ENCODE data around the gene S1PR3. TPM values are rescaled to one million over a fixed set of nuclear protein-coding genes. Genes with fewer than 3 reads are reported as not detected.

S1PR3 gene
- total RNA-seq, 4 donors from 2014 or later: 4.3 to 13.5 (median 5.6) TPM

DNA sequence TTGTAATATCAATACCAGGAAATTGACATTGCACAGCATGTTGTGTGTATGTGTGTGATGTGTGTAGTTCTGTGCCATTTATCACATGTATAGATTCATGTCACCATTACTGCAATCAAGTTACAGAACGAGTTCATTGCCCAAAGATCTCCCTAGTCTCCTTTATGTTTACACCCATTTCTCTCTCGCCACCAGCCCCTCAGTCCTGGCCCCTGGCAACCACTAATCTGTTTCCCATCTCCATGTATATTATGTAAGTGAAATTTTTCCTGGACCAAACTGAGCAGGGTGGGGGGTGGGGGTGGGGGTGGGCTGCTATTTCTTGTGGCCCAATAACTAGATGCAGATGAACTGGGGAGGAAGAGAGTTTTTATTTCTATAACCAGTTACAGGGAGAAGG lies 11.5 kb upstream of the S1PR3 start:
- Histone ChIP-seq H3K27me3 (no peaks in the 10 kb centered on the region), H3K4me3 (no peak overlapping the region), H3K36me3 (no peaks in the 10 kb centered on the region), H3K9me3 (no peaks in the 10 kb centered on the region), H3K4me1 (peaks cover 23% of the 10 kb centered on the region), H3K27ac (no peak overlapping the region)
- TF ChIP-seq, protein P1, sequence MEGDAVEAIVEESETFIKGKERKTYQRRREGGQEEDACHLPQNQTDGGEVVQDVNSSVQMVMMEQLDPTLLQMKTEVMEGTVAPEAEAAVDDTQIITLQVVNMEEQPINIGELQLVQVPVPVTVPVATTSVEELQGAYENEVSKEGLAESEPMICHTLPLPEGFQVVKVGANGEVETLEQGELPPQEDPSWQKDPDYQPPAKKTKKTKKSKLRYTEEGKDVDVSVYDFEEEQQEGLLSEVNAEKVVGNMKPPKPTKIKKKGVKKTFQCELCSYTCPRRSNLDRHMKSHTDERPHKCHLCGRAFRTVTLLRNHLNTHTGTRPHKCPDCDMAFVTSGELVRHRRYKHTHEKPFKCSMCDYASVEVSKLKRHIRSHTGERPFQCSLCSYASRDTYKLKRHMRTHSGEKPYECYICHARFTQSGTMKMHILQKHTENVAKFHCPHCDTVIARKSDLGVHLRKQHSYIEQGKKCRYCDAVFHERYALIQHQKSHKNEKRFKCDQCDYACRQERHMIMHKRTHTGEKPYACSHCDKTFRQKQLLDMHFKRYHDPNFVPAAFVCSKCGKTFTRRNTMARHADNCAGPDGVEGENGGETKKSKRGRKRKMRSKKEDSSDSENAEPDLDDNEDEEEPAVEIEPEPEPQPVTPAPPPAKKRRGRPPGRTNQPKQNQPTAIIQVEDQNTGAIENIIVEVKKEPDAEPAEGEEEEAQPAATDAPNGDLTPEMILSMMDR (IDR thresholded peaks at IDR 0.05): no peak
- TF ChIP-seq EP300 (IDR thresholded peaks at IDR 0.05) (no peak), POLR2A (IDR thresholded peaks at IDR 0.05) (no peak), POLR2AphosphoS5 (IDR thresholded peaks at IDR 0.05) (no peak)
- 85% methylated on average over 2 of the region's 2 CpGs for WGBS
- no peak for DNase-seq (ENCODE audit: low spot score in 2 of 2)

DNA sequence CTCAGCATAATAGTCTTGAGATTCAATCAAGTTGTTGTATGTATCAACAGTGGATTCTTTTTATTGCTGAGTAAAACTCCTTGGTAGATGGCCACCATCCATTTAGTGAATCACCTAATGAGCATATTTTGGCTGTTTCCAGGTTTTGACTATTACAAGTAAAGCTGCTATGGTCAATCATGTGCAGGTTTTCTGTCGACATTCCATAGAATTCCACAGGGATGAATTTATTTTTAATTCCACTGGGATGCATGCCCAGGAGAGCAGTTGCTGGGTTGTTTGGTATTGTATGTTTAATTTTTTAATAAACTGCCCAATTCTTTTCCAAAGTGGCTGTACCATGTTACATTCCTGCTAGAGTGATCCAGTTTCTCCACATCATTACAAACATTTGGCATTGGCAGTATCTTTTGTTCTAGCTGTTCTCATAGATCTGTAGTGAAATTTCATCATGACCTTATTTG lies 10.5 kb upstream of the S1PR3 start:
- H3K4me1 ChIP-seq: peaks cover 32% of the 10 kb centered on the region
- TF ChIP-seq POLR2AphosphoS5 (IDR thresholded peaks at IDR 0.05) (no peak), POLR2A (IDR thresholded peaks at IDR 0.05) (no peak), EP300 (IDR thresholded peaks at IDR 0.05) (no peak)
- TF ChIP-seq, protein P1 (IDR thresholded peaks at IDR 0.05): no peak
- no peak overlapping the region for H3K4me3 ChIP-seq
- H3K27ac ChIP-seq: peak overlapping the region; percentile 53
- no peaks in the 10 kb centered on the region for H3K27me3 ChIP-seq
- WGBS: 19% methylated on average over 1 of the region's 1 CpG
- DNase-seq (ENCODE audit: low spot score in 2 of 2): no peak
- no peaks in the 10 kb centered on the region for H3K9me3 ChIP-seq
- H3K36me3 ChIP-seq: no peaks in the 10 kb centered on the region

DNA sequence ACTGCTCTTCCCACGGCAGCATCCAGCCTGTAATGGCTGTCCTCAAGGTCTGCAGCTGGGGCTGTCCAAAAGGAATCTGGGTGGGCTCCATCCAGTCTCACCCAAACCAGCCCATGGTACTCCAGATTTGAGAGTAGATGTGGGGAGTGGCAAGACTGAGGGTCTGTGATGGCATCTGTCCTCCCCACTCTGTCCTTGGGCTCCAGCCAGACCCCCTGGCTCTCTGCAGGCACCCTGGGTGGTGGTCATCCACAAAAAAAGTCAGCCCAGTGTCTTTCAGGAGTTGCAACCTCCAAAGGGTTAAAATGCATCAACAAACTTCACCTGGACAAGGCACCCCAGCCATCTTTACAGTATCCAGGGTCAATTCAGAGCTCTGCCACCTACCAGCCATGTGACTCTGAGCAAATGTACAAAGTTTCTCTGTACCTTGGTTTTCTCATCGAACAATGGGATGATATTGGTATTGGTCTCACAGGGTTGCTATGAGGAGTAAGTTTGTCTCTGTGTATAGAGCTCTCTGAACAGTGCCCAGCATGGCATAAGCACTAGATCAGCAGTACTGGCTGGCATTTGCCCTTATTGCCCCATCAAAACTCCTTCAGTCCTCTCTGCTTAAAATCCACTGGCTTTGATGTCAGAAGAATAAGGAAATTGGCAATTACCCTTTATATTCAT lies 7.3 kb upstream of the S1PR3 start:
- no peak overlapping the region for H3K4me3 ChIP-seq
- 73% methylated on average over 2 of the region's 2 CpGs for WGBS
- DNase-seq (ENCODE audit: low spot score in 2 of 2): no peak
- H3K9me3 ChIP-seq: no peaks in the 10 kb centered on the region
- H3K36me3 ChIP-seq: no peaks in the 10 kb centered on the region
- peaks cover 31% of the 10 kb centered on the region for H3K4me1 ChIP-seq
- no peak for TF ChIP-seq EP300 (IDR thresholded peaks at IDR 0.05)
- TF ChIP-seq POLR2AphosphoS5 (IDR thresholded peaks at IDR 0.05): no peak
- no peak for TF ChIP-seq POLR2A (IDR thresholded peaks at IDR 0.05)
- TF ChIP-seq, protein P1 (IDR thresholded peaks at IDR 0.05): no peak
- no peak overlapping the region for H3K27ac ChIP-seq
- no peaks in the 10 kb centered on the region for H3K27me3 ChIP-seq

DNA sequence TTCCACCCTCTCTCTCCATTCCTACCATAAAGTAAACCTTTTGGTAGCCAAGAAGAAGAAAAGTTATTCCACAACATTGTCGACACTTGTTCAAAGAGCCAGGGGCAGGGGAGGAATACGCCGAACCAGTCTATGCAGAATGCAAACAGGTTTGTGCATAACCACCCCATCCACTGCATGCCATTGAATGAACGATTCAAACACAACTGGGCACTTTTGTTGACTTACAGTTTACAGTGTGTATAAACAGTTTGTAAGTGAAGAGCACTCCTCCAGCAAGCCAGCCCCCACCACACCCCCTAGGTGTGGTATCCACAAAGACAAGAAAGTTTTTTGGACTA lies 6.8 kb upstream of the S1PR3 start:
- TF ChIP-seq POLR2A (IDR thresholded peaks at IDR 0.05): no peak
- TF ChIP-seq POLR2AphosphoS5 (IDR thresholded peaks at IDR 0.05): peak in 2 of 3 donors; percentile 39 to 79
- TF ChIP-seq, protein P1 (IDR thresholded peaks at IDR 0.05): no peak
- no peak for TF ChIP-seq EP300 (IDR thresholded peaks at IDR 0.05)
- Histone ChIP-seq H3K27ac (peak overlapping the region; percentile 39), H3K4me3 (no peak overlapping the region), H3K4me1 (peaks cover 31% of the 10 kb centered on the region), H3K27me3 (no peaks in the 10 kb centered on the region), H3K36me3 (no peaks in the 10 kb centered on the region), H3K9me3 (no peaks in the 10 kb centered on the region)
- DNase-seq (ENCODE audit: low spot score in 2 of 2): no peak
- WGBS: 47% methylated on average over 4 of the region's 4 CpGs

DNA sequence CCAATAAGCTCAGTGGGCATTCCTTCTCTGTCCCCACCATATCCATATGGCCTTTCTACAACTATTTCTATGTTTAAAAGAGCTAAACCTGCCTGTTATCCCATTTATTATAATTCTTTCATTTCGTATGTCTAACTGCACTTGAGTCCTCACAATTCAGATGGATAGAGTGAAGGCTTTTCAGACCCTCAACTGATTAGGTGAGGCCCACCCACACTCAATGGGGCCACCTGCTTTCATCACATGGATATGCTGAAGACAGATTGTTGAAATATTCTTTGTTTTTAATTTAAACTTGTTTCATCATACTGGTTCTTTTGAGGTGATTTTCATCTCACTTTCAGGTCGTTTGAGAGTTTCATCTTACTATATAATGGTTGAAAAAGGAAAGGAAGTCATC lies 5.7 kb upstream of the S1PR3 start:
- 79% methylated on average over 2 of the region's 2 CpGs for WGBS
- Histone ChIP-seq H3K4me3 (no peak overlapping the region), H3K27me3 (peaks cover under 1% of the 10 kb centered on the region), H3K9me3 (no peaks in the 10 kb centered on the region), H3K36me3 (no peaks in the 10 kb centered on the region), H3K4me1 (peaks cover 36% of the 10 kb centered on the region), H3K27ac (peak overlapping the region; percentile 39)
- TF ChIP-seq, protein P1 (IDR thresholded peaks at IDR 0.05): no peak
- DNase-seq (ENCODE audit: low spot score in 2 of 2): no peak
